ENCODE data around the gene SFRP2.

GRCh38 chr4:153778383-153778782 lies 10.5 kb downstream of the SFRP2 start:
- TF ChIP-seq POLR2A (IDR thresholded peaks at IDR 0.05): no peak
- no peak for TF ChIP-seq CTCF (IDR thresholded peaks at IDR 0.05)
- no peak for TF ChIP-seq POLR2AphosphoS5 (IDR thresholded peaks at IDR 0.05)

Data from breast epithelium (tissue), 3 donors.